NT2/D1 (cell line): ENCODE results near the gene EIF3B.

Experiments used
- YY1 ChIP-seq: IDR thresholded peaks from 2 replicates; pipeline ENCODE4 v1.6.1; 2011; ENCODE audit not compliant: insufficient read length, insufficient read depth
- ZNF274 ChIP-seq: IDR thresholded peaks from 2 replicates; pipeline ENCODE4 v1.6.1; 2011; ENCODE audit warnings: mild to moderate bottlenecking, low read depth, low read length

GRCh38 chr7:2358968-2359527, 4.4 kb downstream of the EIF3B start:
- no peak for TF ChIP-seq YY1
- no peak for TF ChIP-seq ZNF274
